CD14-positive monocyte (primary cell): Measurements from ENCODE around the gene TENM3. TPM values are rescaled to one million over a fixed set of nuclear protein-coding genes. Genes with fewer than 3 reads are reported as not detected.

ENCODE experiments used
- DNase-seq, 3 donors: peaks; one replicate each; pipeline ENCODE4 v3.0.0-alpha.2; 2011 to 2022
- H2AFZ ChIP-seq: 2 replicates; pipeline ENCODE4 v1.6.0; 2012; ENCODE audit warnings: mild to moderate bottlenecking, low read depth, low read length, inconsistent platforms; ENCODE audit not compliant: insufficient read depth, poor library complexity, severe bottlenecking
- H3K27ac ChIP-seq, 2 donors: 1 replicate in 1 of 2; 2 replicates in 1 of 2; pipeline ENCODE4 v1.5.1; 2012 to 2013; ENCODE audit warnings: low read length in 2 of 2, control low read depth in 1 of 2, inconsistent platforms in 1 of 2, low read depth in 1 of 2, mild to moderate bottlenecking in 1 of 2
- H3K27me3 ChIP-seq, 2 donors: one replicate each; pipeline versions ENCODE4 v1.6.0 to v1.6.1; 2011 to 2013; ENCODE audit warnings: low read length in 2 of 2; ENCODE audit not compliant: control insufficient read depth in 2 of 2, insufficient read depth in 2 of 2
- H3K36me3 ChIP-seq, 2 donors: replicated peaks in 1 of 2; 1 replicate in 1 of 2; 2 replicates in 1 of 2; pipeline versions ENCODE4 v1.5.1 to v1.6.1; 2012 to 2013; ENCODE audit warnings: low read length in 2 of 2, control low read depth in 1 of 2, inconsistent platforms in 1 of 2, mild to moderate bottlenecking in 1 of 2; ENCODE audit not compliant: insufficient read depth in 2 of 2, control insufficient read depth in 1 of 2
- H3K4me1 ChIP-seq, 2 donors: 1 replicate in 1 of 2; 2 replicates in 1 of 2; pipeline versions ENCODE4 v1.5.1 to v1.6.1; 2012 to 2013; ENCODE audit warnings: low read length in 2 of 2, control low read depth in 1 of 2, inconsistent platforms in 1 of 2, mild to moderate bottlenecking in 1 of 2, moderate library complexity in 1 of 2; ENCODE audit not compliant: insufficient read depth in 2 of 2, control insufficient read depth in 1 of 2
- H3K4me2 ChIP-seq: replicated peaks from 2 replicates; pipeline ENCODE3; 2012; ENCODE audit warnings: low read length, moderate library complexity, mild to moderate bottlenecking; ENCODE audit not compliant: poor library complexity, severe bottlenecking; ENCODE audit errors: extremely low read depth
- H3K4me3 ChIP-seq, 3 experiments: fragments of 200-600 bp in 1 of 3; sonication (generic) in 1 of 3; replicated peaks in 1 of 3; 1 replicate in 2 of 3; 2 replicates in 1 of 3; pipeline ENCODE4 v1.5.1; 2011 to 2013; ENCODE audit warnings: low read length in 3 of 3, mild to moderate bottlenecking in 3 of 3, control low read depth in 2 of 3, low read depth in 2 of 3, inconsistent platforms in 1 of 3, moderate library complexity in 1 of 3
- H3K79me2 ChIP-seq: 2 replicates; pipeline ENCODE4 v1.6.0; 2012; ENCODE audit warnings: mild to moderate bottlenecking, control low read depth, inconsistent platforms, low read length, moderate library complexity; ENCODE audit not compliant: insufficient read depth
- H3K9ac ChIP-seq: 2 replicates; pipeline ENCODE4 v1.6.0; 2017; ENCODE audit warnings: low read length, mild to moderate bottlenecking; ENCODE audit not compliant: insufficient read depth, poor library complexity, severe bottlenecking
- H3K9me3 ChIP-seq, 2 donors: replicated peaks in 1 of 2; 1 replicate in 1 of 2; 2 replicates in 1 of 2; pipeline versions ENCODE4 v1.5.1 to v1.6.1; 2012 to 2013; ENCODE audit warnings: low read length in 2 of 2, control low read depth in 1 of 2; ENCODE audit not compliant: control insufficient read depth in 1 of 2, insufficient read depth in 1 of 2
- H4K20me1 ChIP-seq: 2 replicates; pipeline ENCODE4 v1.6.0; 2012; ENCODE audit warnings: mild to moderate bottlenecking, low read length, control low read depth, moderate library complexity; ENCODE audit not compliant: insufficient read depth
- H3K27ac Mint-ChIP-seq, 7 donors: one replicate each; pipeline ENCODE4 v1.8.0; 2020; ENCODE audit warnings: mild to moderate bottlenecking in 7 of 7, mixed read lengths in 7 of 7, moderate library complexity in 6 of 7, inconsistent platforms in 2 of 7
- H3K27me3 Mint-ChIP-seq, 3 donors: one replicate each; pipeline ENCODE4 v1.8.0; 2021 to 2022; ENCODE audit warnings: low read depth in 3 of 3, mild to moderate bottlenecking in 3 of 3, mixed read lengths in 3 of 3, moderate library complexity in 3 of 3, inconsistent platforms in 1 of 3
- H3K36me3 Mint-ChIP-seq, 2 donors: one replicate each; pipeline ENCODE4 v1.8.0; 2020; ENCODE audit warnings: mixed read lengths in 2 of 2, inconsistent platforms in 1 of 2, mild to moderate bottlenecking in 1 of 2
- H3K4me1 Mint-ChIP-seq: one replicate; pipeline ENCODE4 v1.8.0; 2020; ENCODE audit warnings: mild to moderate bottlenecking, mixed read lengths
- H3K4me3 Mint-ChIP-seq, 2 donors: one replicate each; pipeline ENCODE4 v1.8.0; 2020; ENCODE audit warnings: mild to moderate bottlenecking in 2 of 2, mixed read lengths in 2 of 2, moderate library complexity in 1 of 2
- H3K9me3 Mint-ChIP-seq, 7 donors: one replicate each; pipeline ENCODE4 v1.8.0; 2020 to 2022; ENCODE audit warnings: mixed read lengths in 7 of 7, mild to moderate bottlenecking in 6 of 7, moderate library complexity in 6 of 7, inconsistent platforms in 2 of 7
- WGBS: methylation state at CpG from one replicate; pipeline ENCODE4 v1.1.5; 2013; ENCODE audit warnings: missing lambda C conversion rate; ENCODE audit not compliant: insufficient coverage; 5-methylcytosine and 5-hydroxymethylcytosine counted together
- intact Hi-C, 2 donors: fragments of 100-400 bp; cut with micrococcal nuclease; formaldehyde crosslinking; loops; one replicate each; pipeline versions ENCODE4 v1.15.0 to v1.15.1; 2023
- polyA plus RNA-seq, 3 donors: library from polyadenylated mRNA; depleted of rRNA in 1 of 3; unstranded in 2 of 3; stranded (reverse) in 1 of 3; fragments of 300-500 nt in 2 of 3; fragments of >200 nt in 1 of 3; fragmentation: Illumina TruSeq in 2 of 3; gene quantifications; 1 replicate in 2 of 3; 2 replicates in 1 of 3; pipeline ENCODE4 v1.2.3, GENCODE V29; 2012 to 2021
- TF ChIP-seq, protein P1 (sequence below): fragments of 200-600 bp; IDR thresholded peaks from one replicate; pipeline ENCODE4 v1.8.0; 2022; ENCODE audit warnings: antibody characterized with exemption, mild to moderate bottlenecking

TENM3 gene
- polyA plus RNA-seq, 3 donors = not detected

DNA sequence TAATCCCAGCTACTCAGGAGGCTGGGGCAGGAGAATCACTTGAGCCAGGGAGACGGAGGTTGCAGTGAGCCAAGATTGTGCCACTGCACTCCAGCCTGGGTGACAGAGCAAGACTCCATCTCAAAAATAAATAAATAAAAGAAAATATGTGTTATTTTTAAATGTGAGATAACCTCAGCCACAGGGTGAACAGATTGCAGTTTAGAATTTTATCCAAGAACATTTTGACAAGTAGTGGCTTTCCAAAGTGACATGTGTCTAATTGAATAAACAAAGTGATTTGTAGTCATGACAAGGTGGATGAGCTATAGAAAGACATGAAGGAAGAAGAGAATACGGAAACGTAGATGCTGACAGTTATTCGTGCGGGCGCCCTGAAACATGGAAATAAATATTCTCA is 497.9 kb downstream of the TENM3 start:
- no CpG with 5 or more reads among the region's 6 CpGs for WGBS
- H2AFZ ChIP-seq = no peak overlapping the region
- H3K4me3 ChIP-seq = no peak overlapping the region
- no peak overlapping the region for H3K9ac ChIP-seq
- H3K79me2 ChIP-seq = no peaks in the 10 kb centered on the region
- H3K27ac ChIP-seq = no peak overlapping the region
- H3K4me1 ChIP-seq = no peaks in the 10 kb centered on the region
- H3K9me3 ChIP-seq = no peaks in the 10 kb centered on the region
- no peak for DNase-seq
- no peaks in the 10 kb centered on the region for H4K20me1 ChIP-seq
- H3K36me3 ChIP-seq = no peaks in the 10 kb centered on the region
- H3K4me3 Mint-ChIP-seq = no peak overlapping the region
- H3K4me1 Mint-ChIP-seq = no peaks in the 10 kb centered on the region
- no peak overlapping the region for H3K4me2 ChIP-seq
- intact Hi-C loops = no loop called here
- TF ChIP-seq, protein P1, sequence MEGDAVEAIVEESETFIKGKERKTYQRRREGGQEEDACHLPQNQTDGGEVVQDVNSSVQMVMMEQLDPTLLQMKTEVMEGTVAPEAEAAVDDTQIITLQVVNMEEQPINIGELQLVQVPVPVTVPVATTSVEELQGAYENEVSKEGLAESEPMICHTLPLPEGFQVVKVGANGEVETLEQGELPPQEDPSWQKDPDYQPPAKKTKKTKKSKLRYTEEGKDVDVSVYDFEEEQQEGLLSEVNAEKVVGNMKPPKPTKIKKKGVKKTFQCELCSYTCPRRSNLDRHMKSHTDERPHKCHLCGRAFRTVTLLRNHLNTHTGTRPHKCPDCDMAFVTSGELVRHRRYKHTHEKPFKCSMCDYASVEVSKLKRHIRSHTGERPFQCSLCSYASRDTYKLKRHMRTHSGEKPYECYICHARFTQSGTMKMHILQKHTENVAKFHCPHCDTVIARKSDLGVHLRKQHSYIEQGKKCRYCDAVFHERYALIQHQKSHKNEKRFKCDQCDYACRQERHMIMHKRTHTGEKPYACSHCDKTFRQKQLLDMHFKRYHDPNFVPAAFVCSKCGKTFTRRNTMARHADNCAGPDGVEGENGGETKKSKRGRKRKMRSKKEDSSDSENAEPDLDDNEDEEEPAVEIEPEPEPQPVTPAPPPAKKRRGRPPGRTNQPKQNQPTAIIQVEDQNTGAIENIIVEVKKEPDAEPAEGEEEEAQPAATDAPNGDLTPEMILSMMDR = no peak
- no peak overlapping the region for H3K27ac Mint-ChIP-seq
- H3K27me3 ChIP-seq = no peaks in the 10 kb centered on the region
- H3K27me3 Mint-ChIP-seq = peaks cover 0 to 2% (median 0%) of the 10 kb centered on the region in 3 donors
- no peaks in the 10 kb centered on the region for H3K9me3 Mint-ChIP-seq
- no peaks in the 10 kb centered on the region for H3K36me3 Mint-ChIP-seq

DNA sequence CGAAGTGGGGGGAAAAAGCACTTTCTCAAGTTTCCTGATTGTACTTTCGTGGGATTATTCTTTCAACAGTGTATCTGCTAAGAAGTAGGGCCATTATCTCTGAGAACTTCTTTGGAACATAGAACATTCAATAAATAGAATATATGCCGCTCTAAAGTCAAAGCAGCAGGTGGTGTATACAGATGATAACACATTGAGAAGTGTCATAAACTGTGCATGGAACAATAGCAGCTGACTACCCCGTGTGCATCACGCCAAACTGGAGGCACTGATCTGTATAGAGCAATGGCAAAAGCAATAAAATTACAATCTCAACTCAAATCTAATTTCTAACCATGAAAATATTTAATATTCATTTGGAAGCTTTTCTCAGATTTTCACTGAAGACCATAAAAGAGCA is 498.7 kb downstream of the TENM3 start:
- no peaks in the 10 kb centered on the region for H3K9me3 ChIP-seq
- H2AFZ ChIP-seq = no peak overlapping the region
- no peaks in the 10 kb centered on the region for H3K4me1 ChIP-seq
- Mint-ChIP-seq H3K9me3 (peaks cover 0 to 1% (median 0%) of the 10 kb centered on the region in 7 donors), H3K36me3 (no peaks in the 10 kb centered on the region), H3K4me3 (no peak overlapping the region), H3K27me3 (peaks cover 0 to 2% (median 0%) of the 10 kb centered on the region in 3 donors), H3K27ac (no peak overlapping the region), H3K4me1 (no peaks in the 10 kb centered on the region)
- H3K79me2 ChIP-seq = no peaks in the 10 kb centered on the region
- no peak overlapping the region for H3K4me2 ChIP-seq
- no peak for DNase-seq
- intact Hi-C loops = no loop called here
- H3K27me3 ChIP-seq = no peaks in the 10 kb centered on the region
- no peaks in the 10 kb centered on the region for H3K36me3 ChIP-seq
- H3K27ac ChIP-seq = no peak overlapping the region
- TF ChIP-seq, protein P1 = no peak
- WGBS = no CpG with 5 or more reads among the region's 5 CpGs
- H3K4me3 ChIP-seq = no peak overlapping the region
- H3K9ac ChIP-seq = no peak overlapping the region
- no peaks in the 10 kb centered on the region for H4K20me1 ChIP-seq
